ENCODE data around the gene ENDOU. TPM values are rescaled to one million over a fixed set of nuclear protein-coding genes. Genes with fewer than 3 reads are reported as not detected.

ENDOU gene
- total and polyA plus RNA-seq, 8 donors: 1.8 to 7.6 TPM; not detected in 6

DNA sequence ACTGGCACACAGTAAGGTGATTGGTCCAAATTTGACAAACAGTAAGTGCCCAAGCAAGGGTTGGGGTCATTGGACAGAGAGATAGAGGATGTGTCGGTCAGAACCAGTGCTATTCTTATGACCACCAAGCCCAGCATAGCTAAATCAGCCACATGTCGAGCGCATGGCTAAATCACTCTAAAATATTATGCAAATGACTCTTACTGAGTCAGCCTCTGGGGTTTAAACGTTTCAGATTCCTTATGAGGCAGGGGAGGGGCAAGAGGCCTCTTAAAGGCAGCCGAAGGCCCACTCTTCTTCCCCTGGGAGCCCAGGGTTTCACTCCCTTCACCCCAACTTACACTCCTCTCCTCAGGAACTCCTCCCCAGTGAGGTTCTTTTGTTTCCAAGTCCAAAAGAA lies 603 bp upstream of the ENDOU start:
- Histone ChIP-seq H3K9me3 (no peaks in the 10 kb centered on the region), H3K36me3 (peaks cover 0 to 20% (median 0%) of the 10 kb centered on the region in 4 donors), H3K4me3 (no peak overlapping the region), H3K27me3 (no peaks in the 10 kb centered on the region), H3K27ac (no peak overlapping the region), H3K4me1 (peaks cover 7 to 20% (median 13%) of the 10 kb centered on the region in 4 donors)
- 41 to 69% (median 62%) methylated on average over 5 of the region's 5 CpGs for WGBS, 5 donors
- intact Hi-C loops (cut with DNase I; ENCODE audit: low total_unique reads): no loop called here
- no peak for DNase-seq
- no peak for TF ChIP-seq POLR2A (IDR thresholded peaks at IDR 0.05)
- no peak for TF ChIP-seq EP300 (IDR thresholded peaks at IDR 0.05)
- no peak for TF ChIP-seq POLR2AphosphoS5 (IDR thresholded peaks at IDR 0.05)
- TF ChIP-seq, protein P1, sequence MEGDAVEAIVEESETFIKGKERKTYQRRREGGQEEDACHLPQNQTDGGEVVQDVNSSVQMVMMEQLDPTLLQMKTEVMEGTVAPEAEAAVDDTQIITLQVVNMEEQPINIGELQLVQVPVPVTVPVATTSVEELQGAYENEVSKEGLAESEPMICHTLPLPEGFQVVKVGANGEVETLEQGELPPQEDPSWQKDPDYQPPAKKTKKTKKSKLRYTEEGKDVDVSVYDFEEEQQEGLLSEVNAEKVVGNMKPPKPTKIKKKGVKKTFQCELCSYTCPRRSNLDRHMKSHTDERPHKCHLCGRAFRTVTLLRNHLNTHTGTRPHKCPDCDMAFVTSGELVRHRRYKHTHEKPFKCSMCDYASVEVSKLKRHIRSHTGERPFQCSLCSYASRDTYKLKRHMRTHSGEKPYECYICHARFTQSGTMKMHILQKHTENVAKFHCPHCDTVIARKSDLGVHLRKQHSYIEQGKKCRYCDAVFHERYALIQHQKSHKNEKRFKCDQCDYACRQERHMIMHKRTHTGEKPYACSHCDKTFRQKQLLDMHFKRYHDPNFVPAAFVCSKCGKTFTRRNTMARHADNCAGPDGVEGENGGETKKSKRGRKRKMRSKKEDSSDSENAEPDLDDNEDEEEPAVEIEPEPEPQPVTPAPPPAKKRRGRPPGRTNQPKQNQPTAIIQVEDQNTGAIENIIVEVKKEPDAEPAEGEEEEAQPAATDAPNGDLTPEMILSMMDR (IDR thresholded peaks at IDR 0.05): no peak

- Histone ChIP-seq H3K4me1 (peaks cover under 1 to 7% (median 5%) of the 10 kb centered on the region in 4 donors), H3K9me3 (no peaks in the 10 kb centered on the region), H3K36me3 (peaks cover 0 to 32% (median 2%) of the 10 kb centered on the region in 4 donors), H3K27ac (no peak overlapping the region), H3K27me3 (no peaks in the 10 kb centered on the region), H3K4me3 (no peak overlapping the region)
- WGBS, 5 donors: 67 to 93% (median 92%) methylated on average over 5 of the region's 5 CpGs
- TF ChIP-seq EP300 (IDR thresholded peaks at IDR 0.05) (no peak), POLR2A (IDR thresholded peaks at IDR 0.05) (no peak), POLR2AphosphoS5 (IDR thresholded peaks at IDR 0.05) (no peak)
- TF ChIP-seq, protein P1 (IDR thresholded peaks at IDR 0.05): no peak
- DNase-seq: no peak
- intact Hi-C loops (cut with DNase I; ENCODE audit: low total_unique reads): no loop called here
These were observed 2.2 kb downstream of the ENDOU start for GRCh38 chr12:47722941-47723631.

- TF ChIP-seq POLR2AphosphoS5 (IDR thresholded peaks at IDR 0.05) (no peak), POLR2A (IDR thresholded peaks at IDR 0.05) (no peak), EP300 (IDR thresholded peaks at IDR 0.05) (no peak)
- TF ChIP-seq, protein P1 (IDR thresholded peaks at IDR 0.05): no peak
- Histone ChIP-seq H3K9me3 (no peaks in the 10 kb centered on the region), H3K4me1 (peaks cover 9 to 15% (median 13%) of the 10 kb centered on the region in 4 donors), H3K36me3 (peaks cover 0 to 32% (median 2%) of the 10 kb centered on the region in 4 donors), H3K27ac (no peak overlapping the region), H3K27me3 (no peaks in the 10 kb centered on the region), H3K4me3 (no peak overlapping the region)
- no peak for DNase-seq
- intact Hi-C loops (cut with DNase I; ENCODE audit: low total_unique reads): no loop called here
- 50 to 73% (median 58%) methylated on average over 7 of the region's 7 CpGs for WGBS, 5 donors
These were observed 3.0 kb downstream of the ENDOU start for GRCh38 chr12:47722136-47722834.

- H3K27ac ChIP-seq: no peak overlapping the region
- TF ChIP-seq EP300 (IDR thresholded peaks at IDR 0.05): no peak
- TF ChIP-seq, protein P1 (IDR thresholded peaks at IDR 0.05): no peak
- peaks cover 0 to 32% (median 2%) of the 10 kb centered on the region in 4 donors for H3K36me3 ChIP-seq
- intact Hi-C loops (cut with DNase I; ENCODE audit: low total_unique reads): no loop called here
- peaks cover 15 to 23% (median 19%) of the 10 kb centered on the region in 4 donors for H3K4me1 ChIP-seq
- 75 to 85% (median 80%) methylated on average over 9 of the region's 9 CpGs for WGBS, 5 donors
- no peak for DNase-seq
- H3K4me3 ChIP-seq: no peak overlapping the region
- H3K27me3 ChIP-seq: no peaks in the 10 kb centered on the region
- H3K9me3 ChIP-seq: no peaks in the 10 kb centered on the region
These were observed 3.8 kb downstream of the ENDOU start for GRCh38 chr12:47721431-47721973.

All from stomach (tissue), 9 donors.